ENCODE data around the gene SLC28A1. TPM values are rescaled to one million over a fixed set of nuclear protein-coding genes. Genes with fewer than 3 reads are reported as not detected.
"Not testable (repeated sequence)": the region's sequence is repeated elsewhere in the genome, so short reads cannot be mapped to it uniquely, and the experiment has no call there.

Gene SLC28A1, protein sequence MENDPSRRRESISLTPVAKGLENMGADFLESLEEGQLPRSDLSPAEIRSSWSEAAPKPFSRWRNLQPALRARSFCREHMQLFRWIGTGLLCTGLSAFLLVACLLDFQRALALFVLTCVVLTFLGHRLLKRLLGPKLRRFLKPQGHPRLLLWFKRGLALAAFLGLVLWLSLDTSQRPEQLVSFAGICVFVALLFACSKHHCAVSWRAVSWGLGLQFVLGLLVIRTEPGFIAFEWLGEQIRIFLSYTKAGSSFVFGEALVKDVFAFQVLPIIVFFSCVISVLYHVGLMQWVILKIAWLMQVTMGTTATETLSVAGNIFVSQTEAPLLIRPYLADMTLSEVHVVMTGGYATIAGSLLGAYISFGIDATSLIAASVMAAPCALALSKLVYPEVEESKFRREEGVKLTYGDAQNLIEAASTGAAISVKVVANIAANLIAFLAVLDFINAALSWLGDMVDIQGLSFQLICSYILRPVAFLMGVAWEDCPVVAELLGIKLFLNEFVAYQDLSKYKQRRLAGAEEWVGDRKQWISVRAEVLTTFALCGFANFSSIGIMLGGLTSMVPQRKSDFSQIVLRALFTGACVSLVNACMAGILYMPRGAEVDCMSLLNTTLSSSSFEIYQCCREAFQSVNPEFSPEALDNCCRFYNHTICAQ
- not detected for total RNA-seq

- no peak for DNase-seq
These were observed at the start of gene SLC28A1 for GRCh38 chr15:84883916-84884781. TSS of gene SLC28A1 (plus strand) at chr15:84884662. CDS start at chr15:84887761, 3,099 bp downstream.

DNA sequence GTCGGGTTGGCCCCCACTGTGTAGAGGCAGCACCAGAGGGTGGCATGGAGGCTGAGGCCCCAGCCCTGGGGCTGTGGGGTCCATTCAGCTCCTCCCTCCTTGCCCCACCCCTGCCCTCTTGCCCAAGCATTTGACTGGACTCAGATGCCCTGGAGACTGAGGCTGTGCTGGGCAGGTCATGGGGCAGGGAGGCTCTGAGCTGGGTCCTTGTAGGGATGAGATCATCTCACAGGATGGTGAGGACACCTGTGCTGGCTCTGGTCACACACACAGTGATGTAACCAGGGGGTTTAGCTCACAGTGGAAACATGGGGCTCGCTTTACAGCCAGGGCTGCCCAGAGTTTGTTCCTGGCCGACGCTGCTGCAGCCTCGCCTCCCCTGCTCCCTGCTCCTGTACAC, 49.5 kb upstream of the SLC28A1 start:
- DNase-seq: no peak

GRCh38 chr15:84835661-84836337, 48.7 kb upstream of the SLC28A1 start:
- no peak for DNase-seq

DNA sequence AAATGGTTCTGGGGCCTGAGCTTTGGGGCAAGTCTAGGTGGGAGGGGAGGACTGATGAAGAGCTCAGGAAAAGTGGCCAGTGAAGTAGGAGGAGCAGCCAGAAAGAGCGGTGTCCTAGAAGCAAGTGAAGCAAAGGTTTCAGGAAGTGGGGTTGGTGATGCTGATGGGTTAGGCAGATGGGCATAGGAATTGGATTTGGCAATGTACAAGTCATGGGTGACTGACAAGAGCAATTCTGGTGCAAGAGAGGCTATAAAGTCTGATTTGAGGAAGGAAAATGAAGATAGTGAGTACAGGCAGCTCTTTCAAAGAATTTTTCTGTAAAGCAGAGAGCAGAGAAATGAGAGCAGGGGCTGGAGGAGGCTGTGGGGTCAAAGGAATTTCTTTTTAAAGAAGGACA, 47.6 kb upstream of the SLC28A1 start:
- no peak for DNase-seq

DNA sequence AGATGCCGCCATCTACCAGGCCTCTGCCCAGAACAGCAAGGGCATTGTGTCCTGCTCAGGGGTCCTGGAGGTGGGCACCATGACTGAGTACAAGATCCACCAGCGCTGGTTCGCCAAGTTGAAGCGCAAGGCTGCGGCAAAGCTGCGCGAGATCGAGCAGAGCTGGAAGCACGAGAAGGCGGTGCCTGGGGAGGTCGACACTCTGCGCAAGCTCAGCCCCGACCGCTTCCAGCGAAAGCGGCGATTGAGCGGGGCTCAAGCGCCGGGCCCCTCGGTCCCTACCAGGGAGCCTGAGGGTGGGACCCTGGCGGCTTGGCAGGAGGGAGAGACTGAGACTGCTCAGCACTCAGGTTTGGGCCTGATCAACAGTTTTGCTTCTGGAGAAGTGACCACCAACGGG, 44.7 kb upstream of the SLC28A1 start:
- DNase-seq: no peak

DNA sequence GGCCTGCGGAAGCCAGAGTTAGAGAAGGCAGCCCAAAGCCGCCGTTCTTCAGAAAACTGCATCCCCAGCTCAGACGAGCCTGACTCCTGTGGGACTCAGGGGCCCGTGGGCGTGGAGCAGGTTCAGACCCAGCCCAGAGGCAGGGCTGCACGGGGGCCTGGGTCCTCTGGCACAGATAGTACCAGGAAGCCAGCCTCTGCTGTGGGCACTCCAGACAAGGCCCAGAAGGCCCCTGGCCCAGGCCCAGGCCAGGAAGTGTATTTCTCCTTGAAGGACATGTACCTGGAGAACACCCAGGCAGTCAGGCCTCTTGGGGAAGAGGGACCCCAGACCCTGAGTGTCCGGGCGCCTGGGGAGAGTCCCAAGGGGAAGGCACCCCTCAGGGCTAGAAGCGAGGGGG, 44.2 kb upstream of the SLC28A1 start:
- no peak for DNase-seq

GRCh38 chr15:84840741-84841429, 43.6 kb upstream of the SLC28A1 start:
- no peak for DNase-seq

- DNase-seq: no peak
These were observed 41.7 kb upstream of the SLC28A1 start for GRCh38 chr15:84842781-84843180.

DNA sequence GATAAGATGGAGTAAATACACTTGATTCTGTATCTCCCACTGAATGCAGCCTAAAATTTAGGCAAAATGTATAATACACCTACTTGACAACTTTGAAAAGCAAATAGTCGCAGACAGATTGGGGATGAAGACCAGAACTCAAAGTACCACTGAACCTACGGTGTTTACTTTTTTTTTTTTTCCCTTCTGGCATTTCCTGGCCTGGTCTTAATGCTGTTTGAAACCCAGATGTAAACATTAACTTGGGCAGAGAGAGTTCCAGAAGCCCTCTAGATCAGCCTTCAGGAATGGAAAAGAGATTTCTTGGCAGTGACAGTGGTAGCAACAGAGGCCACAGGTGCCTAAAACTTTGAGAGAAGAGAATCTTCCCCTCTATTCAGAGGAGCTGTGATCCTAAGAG, 39.5 kb upstream of the SLC28A1 start:
- no peak for DNase-seq

GRCh38 chr15:84845631-84846030, 38.8 kb upstream of the SLC28A1 start:
- not testable (repeated sequence) for DNase-seq

DNA sequence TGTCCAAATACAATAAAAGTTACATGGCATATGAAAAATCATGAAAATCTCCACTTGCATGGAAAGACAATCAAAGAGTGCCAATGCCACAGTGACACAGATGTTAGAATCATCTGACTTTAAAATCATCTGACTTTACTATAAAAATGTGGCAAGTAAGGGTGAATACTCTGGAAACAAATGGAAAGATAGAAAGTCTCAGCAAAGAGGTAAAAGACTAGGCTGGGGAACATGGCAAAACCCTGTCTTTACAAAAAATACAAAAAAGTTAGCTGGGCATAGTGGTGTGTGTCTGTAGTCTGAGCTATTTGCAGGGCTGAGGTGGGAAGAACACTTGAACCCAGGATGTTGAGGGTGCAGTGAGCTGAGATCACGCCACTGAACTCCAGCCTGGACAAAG, 38.2 kb upstream of the SLC28A1 start:
- no peak for DNase-seq

DNA sequence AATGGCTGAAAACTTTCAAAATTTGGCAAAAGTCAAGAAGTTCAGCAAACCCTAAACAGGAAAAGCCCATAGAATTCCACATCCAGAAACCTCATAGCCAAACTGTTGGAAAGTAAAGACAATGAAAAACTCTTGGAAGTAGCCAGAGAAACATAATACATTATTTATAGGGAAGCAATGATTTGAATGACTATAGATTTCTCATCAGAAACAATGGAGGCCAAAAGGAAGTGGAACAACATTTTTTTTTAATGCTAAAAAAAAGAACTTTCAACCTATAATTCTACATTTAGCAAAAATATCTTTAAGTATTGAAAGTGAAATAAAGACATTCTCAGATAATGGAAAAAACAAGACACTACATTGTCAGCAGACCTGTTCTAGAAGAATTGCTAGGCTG, 37.1 kb upstream of the SLC28A1 start:
- DNase-seq: no peak

DNA sequence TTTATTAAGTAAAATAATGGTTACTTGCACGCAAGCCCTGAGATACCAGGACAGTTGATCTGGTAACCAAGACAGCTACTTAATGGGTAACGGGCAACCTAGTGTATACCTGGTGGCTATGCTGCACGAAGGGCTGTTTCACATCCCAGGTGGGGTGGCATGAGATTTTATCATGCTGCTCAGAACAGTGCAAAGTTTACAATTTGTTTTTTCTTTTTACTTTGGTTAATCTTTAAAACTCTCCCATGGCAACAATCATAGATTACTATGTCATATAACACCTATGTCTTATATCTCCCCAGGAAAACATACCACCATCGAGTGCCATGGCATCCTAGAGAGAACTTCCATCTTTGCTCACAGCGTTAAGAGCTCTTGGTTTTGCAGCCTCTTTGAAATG, 32.2 kb upstream of the SLC28A1 start:
- DNase-seq: no peak

GRCh38 chr15:84855136-84855535, 29.3 kb upstream of the SLC28A1 start:
- no peak for DNase-seq

GRCh38 chr15:84855765-84856164, 28.7 kb upstream of the SLC28A1 start:
- no peak for DNase-seq

DNA sequence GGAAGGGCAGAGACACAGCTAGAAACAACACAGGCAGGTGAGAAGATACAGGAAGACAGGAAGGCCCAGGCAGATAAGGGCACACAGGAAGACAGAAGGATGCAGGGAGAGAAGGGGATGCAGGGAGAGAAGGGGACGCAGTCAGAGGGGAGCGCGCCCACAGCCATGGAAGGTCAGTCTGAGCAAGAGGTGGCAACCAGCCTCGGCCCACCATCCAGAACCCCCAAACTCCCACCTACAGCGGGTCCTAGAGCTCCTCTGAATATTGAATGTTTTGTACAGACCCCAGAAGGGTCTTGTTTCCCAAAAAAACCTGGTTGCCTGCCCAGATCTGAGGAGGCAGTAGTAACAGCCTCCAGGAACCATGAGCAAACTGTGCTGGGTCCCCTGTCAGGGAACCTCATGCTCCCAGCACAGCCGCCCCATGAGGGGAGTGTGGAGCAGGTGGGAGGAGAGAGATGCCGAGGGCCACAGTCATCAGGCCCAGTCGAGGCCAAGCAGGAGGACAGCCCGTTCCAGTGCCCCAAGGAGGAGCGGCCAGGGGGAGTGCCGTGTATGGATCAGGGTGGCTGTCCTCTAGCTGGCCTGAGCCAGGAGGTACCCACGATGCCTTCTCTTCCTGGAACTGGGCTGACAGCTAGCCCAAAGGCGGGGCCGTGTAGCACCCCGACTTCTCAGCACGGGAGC, 27.6 kb upstream of the SLC28A1 start:
- no peak for DNase-seq

- DNase-seq: no peak
These were observed 27.0 kb upstream of the SLC28A1 start for GRCh38 chr15:84857418-84858004.

DNA sequence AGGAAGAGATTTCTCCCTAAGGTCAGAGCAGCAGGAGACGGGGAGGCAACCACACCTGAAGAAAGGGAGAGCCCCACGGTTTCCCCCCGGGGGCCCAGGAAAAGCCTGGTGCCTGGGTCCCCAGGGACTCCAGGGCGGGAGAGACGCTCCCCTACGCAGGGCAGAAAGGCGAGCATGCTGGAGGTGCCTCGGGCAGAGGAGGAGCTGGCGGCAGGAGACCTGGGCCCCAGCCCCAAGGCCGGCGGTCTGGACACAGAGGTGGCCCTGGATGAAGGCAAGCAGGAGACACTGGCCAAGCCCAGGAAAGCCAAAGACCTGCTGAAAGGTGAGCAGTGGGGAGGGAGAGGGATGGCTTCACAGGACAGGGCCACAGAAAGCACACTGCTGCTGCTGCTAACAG, 26.2 kb upstream of the SLC28A1 start:
- DNase-seq: no peak

GRCh38 chr15:84859144-84859543, 25.3 kb upstream of the SLC28A1 start:
- no peak for DNase-seq

DNA sequence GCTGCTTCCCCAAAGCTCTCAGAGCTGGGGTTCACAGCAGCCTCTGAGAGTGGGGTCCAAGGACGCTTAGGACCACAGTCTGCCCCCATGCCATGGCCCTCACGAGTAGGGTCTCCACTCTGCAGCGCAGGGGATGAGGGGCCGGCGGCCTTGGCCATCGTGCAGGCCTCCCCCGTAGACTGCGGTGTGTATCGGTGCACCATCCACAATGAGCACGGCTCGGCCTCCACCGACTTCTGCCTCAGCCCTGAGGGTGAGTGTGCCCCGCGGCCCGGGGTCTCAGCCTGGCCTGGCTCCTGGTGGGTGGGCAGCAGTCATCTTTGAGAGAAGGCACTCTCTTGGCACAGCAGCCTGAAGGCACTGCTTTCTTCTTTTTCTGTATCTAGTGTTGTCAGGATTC, 24.8 kb upstream of the SLC28A1 start:
- no peak for DNase-seq

GRCh38 chr15:84861781-84862180, 22.7 kb upstream of the SLC28A1 start:
- no peak for DNase-seq

Measured in occipital lobe (tissue), 2 donors.